ENCODE data around the gene ILF3.

DNA sequence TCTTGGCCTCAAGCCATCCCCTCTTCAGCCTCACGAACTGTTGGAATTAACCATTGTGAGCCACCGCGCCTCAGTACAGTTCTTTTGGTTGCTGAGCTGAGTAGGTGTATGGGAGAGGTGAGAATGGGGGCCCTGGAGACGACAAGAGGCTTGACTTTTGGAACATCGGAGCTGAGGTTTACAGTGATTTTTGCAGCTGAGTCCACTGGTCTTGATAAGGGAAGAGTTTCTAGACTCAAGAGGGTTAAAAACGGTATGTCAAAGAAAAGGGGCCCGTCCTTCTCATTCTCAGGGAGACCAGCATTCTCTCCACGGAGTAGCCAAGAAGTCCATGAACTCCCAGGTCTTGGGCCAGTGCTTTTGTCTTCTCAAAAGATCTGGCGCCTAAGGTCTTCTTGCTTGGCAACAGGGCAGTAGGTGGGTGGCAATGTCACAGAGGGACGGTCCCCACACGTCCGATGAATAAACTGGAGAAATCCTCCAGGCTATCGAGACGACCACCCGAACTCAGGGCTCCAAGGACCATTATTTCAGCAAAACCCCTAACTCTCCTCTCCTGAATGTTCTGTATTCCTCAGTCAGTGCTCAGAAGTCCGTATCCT lies 40.7 kb downstream of the ILF3 start:
- TF ChIP-seq POLR2A (IDR thresholded peaks at IDR 0.05) = no peak
- TF ChIP-seq, protein P1, sequence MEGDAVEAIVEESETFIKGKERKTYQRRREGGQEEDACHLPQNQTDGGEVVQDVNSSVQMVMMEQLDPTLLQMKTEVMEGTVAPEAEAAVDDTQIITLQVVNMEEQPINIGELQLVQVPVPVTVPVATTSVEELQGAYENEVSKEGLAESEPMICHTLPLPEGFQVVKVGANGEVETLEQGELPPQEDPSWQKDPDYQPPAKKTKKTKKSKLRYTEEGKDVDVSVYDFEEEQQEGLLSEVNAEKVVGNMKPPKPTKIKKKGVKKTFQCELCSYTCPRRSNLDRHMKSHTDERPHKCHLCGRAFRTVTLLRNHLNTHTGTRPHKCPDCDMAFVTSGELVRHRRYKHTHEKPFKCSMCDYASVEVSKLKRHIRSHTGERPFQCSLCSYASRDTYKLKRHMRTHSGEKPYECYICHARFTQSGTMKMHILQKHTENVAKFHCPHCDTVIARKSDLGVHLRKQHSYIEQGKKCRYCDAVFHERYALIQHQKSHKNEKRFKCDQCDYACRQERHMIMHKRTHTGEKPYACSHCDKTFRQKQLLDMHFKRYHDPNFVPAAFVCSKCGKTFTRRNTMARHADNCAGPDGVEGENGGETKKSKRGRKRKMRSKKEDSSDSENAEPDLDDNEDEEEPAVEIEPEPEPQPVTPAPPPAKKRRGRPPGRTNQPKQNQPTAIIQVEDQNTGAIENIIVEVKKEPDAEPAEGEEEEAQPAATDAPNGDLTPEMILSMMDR (IDR thresholded peaks at IDR 0.05) = no peak

Measured in thyroid gland (tissue), 4 donors.